ENCODE results near the gene HOXB5.
A peak's percentile ranks its signal among the peaks of the same experiment; 100 is the strongest.

Gene HOXB5

GRCh38 chr17:48624544-48625494 is 31.2 kb upstream of the HOXB5 start:
- Mint-ChIP-seq H3K4me1 (ENCODE audit: low read depth) (peaks cover 9% of the 10 kb centered on the region), H3K27me3 (ENCODE audit: low read depth) (peaks cover 94% of the 10 kb centered on the region), H3K36me3 (ENCODE audit: low read depth) (no peaks in the 10 kb centered on the region), H3K4me3 (peak overlapping the region; percentile 91), H3K27ac (no peak overlapping the region), H3K9me3 (no peaks in the 10 kb centered on the region)

GRCh38 chr17:48624118-48624517 is 30.5 kb upstream of the HOXB5 start:
- H3K4me1 Mint-ChIP-seq (ENCODE audit: low read depth): peaks cover 11% of the 10 kb centered on the region
- H3K4me3 Mint-ChIP-seq: no peak overlapping the region
- no peaks in the 10 kb centered on the region for H3K9me3 Mint-ChIP-seq
- no peak overlapping the region for H3K27ac Mint-ChIP-seq
- no peaks in the 10 kb centered on the region for H3K36me3 Mint-ChIP-seq (ENCODE audit: low read depth)
- peaks cover 94% of the 10 kb centered on the region for H3K27me3 Mint-ChIP-seq (ENCODE audit: low read depth)

DNA sequence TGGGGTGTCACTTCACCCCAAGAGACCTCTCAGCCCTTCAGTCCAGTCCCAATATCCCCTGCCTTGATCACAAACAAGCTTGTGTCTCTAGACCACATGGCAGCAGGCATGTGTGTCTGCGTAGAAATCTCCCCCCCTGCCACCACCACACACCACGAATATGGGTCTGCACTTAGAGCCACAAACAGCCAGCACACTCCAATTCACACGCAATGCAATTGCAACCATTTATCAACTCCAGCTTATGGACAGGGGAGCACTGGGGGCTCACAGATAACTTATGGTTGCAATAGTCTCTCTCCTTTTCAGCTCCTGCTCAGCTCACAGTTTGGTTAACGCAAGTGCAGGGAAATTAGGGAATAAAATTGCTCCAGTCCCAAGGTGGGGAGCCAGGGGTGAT is 30.0 kb upstream of the HOXB5 start:
- Mint-ChIP-seq H3K4me1 (ENCODE audit: low read depth) (peaks cover 13% of the 10 kb centered on the region), H3K36me3 (ENCODE audit: low read depth) (no peaks in the 10 kb centered on the region), H3K27ac (no peak overlapping the region), H3K27me3 (ENCODE audit: low read depth) (peaks cover 94% of the 10 kb centered on the region), H3K4me3 (no peak overlapping the region), H3K9me3 (no peaks in the 10 kb centered on the region)

DNA sequence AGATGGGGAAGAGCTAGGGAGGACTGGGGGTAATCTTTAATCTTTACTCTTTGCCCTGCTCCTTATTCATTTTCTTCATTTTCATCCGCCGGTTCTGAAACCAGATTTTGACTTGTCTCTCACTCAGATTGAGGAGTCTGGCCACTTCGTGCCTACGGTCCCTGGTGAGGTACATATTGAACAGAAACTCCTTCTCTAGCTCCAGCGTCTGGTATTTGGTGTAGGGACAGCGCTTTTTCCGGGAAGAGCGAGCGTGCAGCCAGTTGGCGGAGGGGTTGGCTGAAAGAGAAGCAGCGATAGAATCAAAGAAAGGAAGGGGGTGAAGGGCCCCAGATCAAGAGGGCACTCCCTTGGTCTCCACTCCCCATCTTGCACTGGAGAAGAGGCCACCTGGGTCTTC is 29.3 kb upstream of the HOXB5 start:
- Mint-ChIP-seq H3K27ac (no peak overlapping the region), H3K9me3 (no peaks in the 10 kb centered on the region), H3K4me1 (ENCODE audit: low read depth) (peaks cover 18% of the 10 kb centered on the region), H3K27me3 (ENCODE audit: low read depth) (peaks cover 93% of the 10 kb centered on the region), H3K36me3 (ENCODE audit: low read depth) (no peaks in the 10 kb centered on the region), H3K4me3 (no peak overlapping the region)

DNA sequence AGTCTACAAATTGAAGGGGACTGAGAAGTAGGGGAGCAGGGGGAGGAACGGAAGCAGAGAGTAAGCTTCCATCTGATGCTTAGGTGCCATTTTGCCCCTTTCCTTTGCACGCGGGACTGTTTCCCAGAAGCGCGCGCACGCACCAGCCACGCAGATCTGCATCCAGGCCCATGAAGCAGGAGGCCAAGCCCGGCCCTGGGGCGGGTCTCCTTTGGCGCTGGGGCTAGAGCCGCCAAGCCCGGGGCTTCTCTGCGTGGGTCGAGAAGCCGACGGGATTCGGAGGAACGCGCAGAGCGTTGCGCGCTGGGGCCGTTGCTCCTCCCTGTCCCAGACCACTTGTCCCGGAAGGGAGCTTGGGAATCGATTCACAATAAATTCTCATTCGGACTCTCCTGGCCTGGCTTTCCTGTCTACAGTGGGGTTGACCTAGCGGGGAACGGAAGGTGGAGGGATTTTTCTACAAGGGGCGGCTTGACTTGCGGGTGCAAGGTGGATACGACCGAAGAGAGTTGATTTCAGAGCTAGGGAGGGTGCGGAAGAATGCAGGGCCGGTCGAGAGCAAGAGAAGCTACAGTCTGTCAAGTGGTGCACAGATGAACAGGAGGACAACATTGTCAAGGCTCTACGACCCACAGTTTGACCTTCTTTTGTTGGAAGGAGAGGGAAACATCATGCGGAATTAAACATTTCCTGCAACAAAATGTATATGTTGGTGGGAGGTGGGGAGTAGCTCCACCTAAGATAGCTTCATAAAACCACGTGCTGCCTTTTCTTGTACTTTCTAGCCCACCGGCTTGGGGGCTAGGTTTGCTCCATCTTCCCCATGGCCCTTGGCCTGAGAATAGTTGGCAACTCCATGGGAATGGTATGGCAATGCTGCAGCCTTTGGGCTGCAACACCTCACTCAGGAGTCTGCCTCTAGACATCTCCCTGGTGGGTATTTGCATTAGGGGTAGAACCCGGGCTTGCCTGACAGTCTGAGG is 28.1 kb upstream of the HOXB5 start:
- Mint-ChIP-seq H3K27me3 (ENCODE audit: low read depth) (peaks cover 94% of the 10 kb centered on the region), H3K4me1 (ENCODE audit: low read depth) (peaks cover 22% of the 10 kb centered on the region), H3K36me3 (ENCODE audit: low read depth) (peaks cover 3% of the 10 kb centered on the region), H3K4me3 (no peak overlapping the region), H3K27ac (no peak overlapping the region), H3K9me3 (no peaks in the 10 kb centered on the region)

GRCh38 chr17:48620461-48621139 is 27.0 kb upstream of the HOXB5 start:
- H3K9me3 Mint-ChIP-seq: no peaks in the 10 kb centered on the region
- H3K36me3 Mint-ChIP-seq (ENCODE audit: low read depth): peaks cover 3% of the 10 kb centered on the region
- H3K4me1 Mint-ChIP-seq (ENCODE audit: low read depth): peaks cover 18% of the 10 kb centered on the region
- no peak overlapping the region for H3K4me3 Mint-ChIP-seq
- H3K27ac Mint-ChIP-seq: no peak overlapping the region
- peaks cover 94% of the 10 kb centered on the region for H3K27me3 Mint-ChIP-seq (ENCODE audit: low read depth)

DNA sequence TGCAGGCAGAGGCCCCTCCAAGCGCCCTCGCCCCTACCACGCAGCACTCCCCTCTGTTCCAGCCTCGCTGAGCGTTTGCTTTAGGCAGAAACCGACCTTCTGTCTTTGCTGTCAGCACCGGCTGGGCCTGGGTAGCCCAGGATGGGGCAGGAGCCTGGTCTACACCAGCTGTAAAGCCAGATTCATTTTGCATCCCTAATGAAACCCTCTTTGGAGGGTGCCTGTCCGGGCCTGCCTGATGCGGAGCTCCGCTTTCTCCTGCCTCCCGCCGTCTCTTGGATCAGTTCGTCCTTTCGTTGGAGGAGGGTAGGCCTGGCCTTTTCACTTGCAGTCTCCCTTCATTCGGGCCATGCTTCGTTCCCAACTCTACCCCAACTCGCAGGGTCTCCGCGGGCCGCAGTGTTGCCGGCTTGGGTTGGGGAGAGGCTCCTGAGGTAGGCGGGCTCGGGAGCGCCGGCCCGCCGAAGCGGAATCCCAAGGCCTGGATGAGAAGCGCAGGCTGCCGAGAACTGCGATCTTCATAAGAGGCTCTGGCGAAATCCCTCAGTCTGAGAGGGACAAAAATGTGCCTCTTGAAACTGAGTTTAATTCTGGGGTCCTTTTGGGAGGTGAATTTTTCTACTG is 26.4 kb upstream of the HOXB5 start:
- Mint-ChIP-seq H3K36me3 (ENCODE audit: low read depth) (peaks cover 3% of the 10 kb centered on the region), H3K27me3 (ENCODE audit: low read depth) (peaks cover 96% of the 10 kb centered on the region), H3K4me1 (ENCODE audit: low read depth) (peaks cover 18% of the 10 kb centered on the region), H3K27ac (no peak overlapping the region), H3K9me3 (no peaks in the 10 kb centered on the region), H3K4me3 (peak overlapping the region; percentile 26)

- H3K36me3 Mint-ChIP-seq (ENCODE audit: low read depth): peaks cover 3% of the 10 kb centered on the region
- H3K4me3 Mint-ChIP-seq: peak overlapping the region; percentile 39
- H3K27ac Mint-ChIP-seq: peak overlapping the region; percentile 62
- peaks cover 96% of the 10 kb centered on the region for H3K27me3 Mint-ChIP-seq (ENCODE audit: low read depth)
- no peaks in the 10 kb centered on the region for H3K9me3 Mint-ChIP-seq
- peaks cover 25% of the 10 kb centered on the region for H3K4me1 Mint-ChIP-seq (ENCODE audit: low read depth)
Observed at GRCh38 chr17:48618256-48618896, 24.8 kb upstream of the HOXB5 start.

- Mint-ChIP-seq H3K4me1 (ENCODE audit: low read depth) (peaks cover 29% of the 10 kb centered on the region), H3K27me3 (ENCODE audit: low read depth) (peaks cover 94% of the 10 kb centered on the region), H3K27ac (peak overlapping the region; percentile 46), H3K9me3 (no peaks in the 10 kb centered on the region), H3K4me3 (no peak overlapping the region), H3K36me3 (ENCODE audit: low read depth) (peaks cover 3% of the 10 kb centered on the region)
Observed at GRCh38 chr17:48617471-48618255, 24.1 kb upstream of the HOXB5 start.

GRCh38 chr17:48616717-48617470 is 23.3 kb upstream of the HOXB5 start:
- Mint-ChIP-seq H3K27me3 (ENCODE audit: low read depth) (peaks cover 92% of the 10 kb centered on the region), H3K9me3 (no peaks in the 10 kb centered on the region), H3K36me3 (ENCODE audit: low read depth) (peaks cover 3% of the 10 kb centered on the region), H3K4me1 (ENCODE audit: low read depth) (peaks cover 33% of the 10 kb centered on the region), H3K4me3 (no peak overlapping the region), H3K27ac (peak overlapping the region; percentile 46)

GRCh38 chr17:48615963-48616716 is 22.6 kb upstream of the HOXB5 start:
- H3K27ac Mint-ChIP-seq: peak overlapping the region; percentile 37
- peaks cover 93% of the 10 kb centered on the region for H3K27me3 Mint-ChIP-seq (ENCODE audit: low read depth)
- H3K9me3 Mint-ChIP-seq: no peaks in the 10 kb centered on the region
- peaks cover 39% of the 10 kb centered on the region for H3K4me1 Mint-ChIP-seq (ENCODE audit: low read depth)
- peaks cover 3% of the 10 kb centered on the region for H3K36me3 Mint-ChIP-seq (ENCODE audit: low read depth)
- no peak overlapping the region for H3K4me3 Mint-ChIP-seq

Data from T-helper 1 cell treated with Interleukin-12 subunit alpha and Interleukin-12 subunit beta and Interleukin-4 antibody, amounts not matched to agents 30 μg/mL and 1 μg/mL, for 36 hours (primary cell).